Measurements from ENCODE around the gene METTL25.

- TF ChIP-seq EP300 (IDR thresholded peaks at IDR 0.05) = no peak
- TF ChIP-seq POLR2A (IDR thresholded peaks at IDR 0.05) = no peak
- no peak for TF ChIP-seq CTCF (IDR thresholded peaks at IDR 0.05)
These were observed 114.9 kb downstream of the METTL25 start for GRCh38 chr12:82473111-82473754.
